Astrocyte (in vitro differentiated cells and primary cell): ENCODE data around the gene DXO. TPM values are rescaled to one million over a fixed set of nuclear protein-coding genes. Genes with fewer than 3 reads are reported as not detected.
"Not testable (repeated sequence)": the region's sequence is repeated elsewhere in the genome, so short reads cannot be mapped to it uniquely, and the experiment has no call there.

Source experiments
- DNase-seq: peaks from one replicate; pipeline ENCODE4 v3.0.0-alpha.2; 2010; ENCODE audit warnings: low read depth
- FAIRE-seq: peaks from 2 replicates; lab custom pipeline; 2011; peaks lifted over from hg19 to GRCh38; lab: Jason Lieb, UNC
- H2AFZ ChIP-seq: 2 replicates; pipeline ENCODE4 v1.6.0; 2012; ENCODE audit warnings: low read depth, low read length, inconsistent platforms
- H3K27ac ChIP-seq: 2 replicates; pipeline ENCODE4 v1.5.1; 2011; ENCODE audit warnings: low read depth, low read length, inconsistent platforms
- H3K27me3 ChIP-seq: 2 replicates; pipeline ENCODE4 v1.6.0; 2011; ENCODE audit warnings: low read length, inconsistent platforms; ENCODE audit not compliant: insufficient read depth
- H3K36me3 ChIP-seq: 2 replicates; pipeline ENCODE4 v1.5.1; 2011; ENCODE audit warnings: low read length, inconsistent platforms; ENCODE audit not compliant: insufficient read depth
- H3K4me1 ChIP-seq: 2 replicates; pipeline ENCODE4 v1.5.1; 2011; ENCODE audit warnings: low read length, inconsistent platforms; ENCODE audit not compliant: insufficient read depth
- H3K4me2 ChIP-seq: 2 replicates; pipeline ENCODE4 v1.6.0; 2012; ENCODE audit warnings: low read length, inconsistent platforms
- H3K4me3 ChIP-seq: 2 replicates; pipeline ENCODE4 v1.5.1; 2011; ENCODE audit warnings: low read depth, mild to moderate bottlenecking, low read length, inconsistent platforms; ENCODE audit not compliant: insufficient read depth
- H3K79me2 ChIP-seq: 2 replicates; pipeline ENCODE4 v1.6.0; 2012; ENCODE audit warnings: mild to moderate bottlenecking, low read length, inconsistent platforms; ENCODE audit not compliant: insufficient read depth
- H3K9ac ChIP-seq: 2 replicates; pipeline ENCODE4 v1.6.0; 2012; ENCODE audit warnings: mild to moderate bottlenecking, low read length, inconsistent platforms
- H3K9me3 ChIP-seq: 2 replicates; pipeline ENCODE4 v1.5.1; 2012; ENCODE audit warnings: low read depth, mild to moderate bottlenecking, low read length, inconsistent platforms; ENCODE audit not compliant: insufficient read depth
- H4K20me1 ChIP-seq: 2 replicates; pipeline ENCODE4 v1.6.0; 2012; ENCODE audit warnings: low read length, inconsistent platforms; ENCODE audit not compliant: insufficient read depth
- H3K27ac Mint-ChIP-seq: one replicate; pipeline ENCODE4 v1.8.0; 2021; ENCODE audit warnings: mild to moderate bottlenecking, mixed read lengths; ENCODE audit not compliant: unreplicated experiment
- H3K27me3 Mint-ChIP-seq: one replicate; pipeline ENCODE4 v1.8.0; 2021; ENCODE audit warnings: low read depth, mixed read lengths; ENCODE audit not compliant: unreplicated experiment
- H3K36me3 Mint-ChIP-seq: one replicate; pipeline ENCODE4 v1.8.0; 2021; ENCODE audit warnings: low read depth, mixed read lengths; ENCODE audit not compliant: unreplicated experiment
- H3K4me1 Mint-ChIP-seq: one replicate; pipeline ENCODE4 v1.8.0; 2021; ENCODE audit warnings: low read depth, mixed read lengths; ENCODE audit not compliant: unreplicated experiment
- H3K4me3 Mint-ChIP-seq: one replicate; pipeline ENCODE4 v1.8.0; 2021; ENCODE audit warnings: mild to moderate bottlenecking, moderate library complexity, mixed read lengths; ENCODE audit not compliant: unreplicated experiment
- H3K9me3 Mint-ChIP-seq: one replicate; pipeline ENCODE4 v1.8.0; 2021; ENCODE audit warnings: mild to moderate bottlenecking, mixed read lengths; ENCODE audit not compliant: unreplicated experiment
- total RNA-seq: library from RNA; stranded (reverse); gene quantifications from 2 replicates; pipeline ENCODE4 v1.2.1, GENCODE V29; 2021

DXO gene
- total RNA-seq, 1 donor from 2014 or later = 12.6 TPM

DNA sequence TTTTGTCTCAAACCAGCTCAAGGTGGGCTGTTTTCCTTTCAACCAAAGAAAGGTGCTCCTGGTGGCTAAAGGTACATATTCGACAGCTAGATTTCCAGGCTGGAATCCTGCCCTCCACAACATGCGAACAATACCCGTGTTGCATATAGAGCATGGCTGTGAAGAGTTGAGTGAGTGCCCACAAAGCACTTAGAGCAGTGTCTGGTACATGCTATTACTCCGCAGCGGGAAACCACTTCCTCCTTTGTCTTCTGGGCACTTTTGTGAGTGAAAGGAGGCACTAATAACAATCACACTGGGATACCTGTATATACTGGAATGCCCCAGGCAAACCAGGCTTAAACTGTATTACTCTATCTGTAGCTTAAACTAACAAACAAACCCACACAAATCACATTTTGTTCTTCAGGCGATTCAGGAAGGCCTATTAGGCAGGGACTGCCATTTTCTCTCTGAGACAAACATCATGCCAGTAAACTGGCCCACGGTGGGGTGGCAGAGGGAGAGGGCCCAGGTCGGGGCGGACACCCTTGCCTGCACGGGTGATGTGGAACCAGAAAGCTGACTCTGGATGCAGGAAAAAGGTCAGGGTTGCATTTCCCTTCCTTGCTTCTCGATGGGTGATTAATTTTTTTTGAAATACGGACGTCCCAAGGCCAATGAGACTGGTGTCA, 33.1 kb upstream of the DXO start:
- not testable (repeated sequence) for H3K27ac ChIP-seq, FAIRE-seq, H3K36me3 Mint-ChIP-seq, H3K4me2 ChIP-seq, H3K27me3 ChIP-seq, H3K4me3 ChIP-seq, H2AFZ ChIP-seq, H3K4me1 Mint-ChIP-seq, H3K9me3 Mint-ChIP-seq, H3K79me2 ChIP-seq, H3K27ac Mint-ChIP-seq, H3K27me3 Mint-ChIP-seq, H3K4me1 ChIP-seq, H3K36me3 ChIP-seq, DNase-seq, H3K9me3 ChIP-seq, H3K4me3 Mint-ChIP-seq, H4K20me1 ChIP-seq, H3K9ac ChIP-seq

- H3K36me3 Mint-ChIP-seq = not testable (repeated sequence)
Observed at GRCh38 chr6:32004393-32004792, 32.5 kb upstream of the DXO start.

GRCh38 chr6:32003301-32003700, 31.4 kb upstream of the DXO start:
- H3K36me3 ChIP-seq, H3K27ac Mint-ChIP-seq: not testable (repeated sequence)

More at GRCh38 chr6:32004393-32004792, 32.5 kb upstream of the DXO start:
- H3K36me3 ChIP-seq, H3K4me1 ChIP-seq, H3K4me3 Mint-ChIP-seq, H4K20me1 ChIP-seq, H3K4me1 Mint-ChIP-seq, H3K4me2 ChIP-seq, H3K27me3 ChIP-seq, DNase-seq, FAIRE-seq, H3K27me3 Mint-ChIP-seq, H3K79me2 ChIP-seq, H3K27ac Mint-ChIP-seq, H3K9ac ChIP-seq, H3K4me3 ChIP-seq, H3K27ac ChIP-seq, H2AFZ ChIP-seq, H3K9me3 Mint-ChIP-seq, H3K9me3 ChIP-seq: not testable (repeated sequence)

DNA sequence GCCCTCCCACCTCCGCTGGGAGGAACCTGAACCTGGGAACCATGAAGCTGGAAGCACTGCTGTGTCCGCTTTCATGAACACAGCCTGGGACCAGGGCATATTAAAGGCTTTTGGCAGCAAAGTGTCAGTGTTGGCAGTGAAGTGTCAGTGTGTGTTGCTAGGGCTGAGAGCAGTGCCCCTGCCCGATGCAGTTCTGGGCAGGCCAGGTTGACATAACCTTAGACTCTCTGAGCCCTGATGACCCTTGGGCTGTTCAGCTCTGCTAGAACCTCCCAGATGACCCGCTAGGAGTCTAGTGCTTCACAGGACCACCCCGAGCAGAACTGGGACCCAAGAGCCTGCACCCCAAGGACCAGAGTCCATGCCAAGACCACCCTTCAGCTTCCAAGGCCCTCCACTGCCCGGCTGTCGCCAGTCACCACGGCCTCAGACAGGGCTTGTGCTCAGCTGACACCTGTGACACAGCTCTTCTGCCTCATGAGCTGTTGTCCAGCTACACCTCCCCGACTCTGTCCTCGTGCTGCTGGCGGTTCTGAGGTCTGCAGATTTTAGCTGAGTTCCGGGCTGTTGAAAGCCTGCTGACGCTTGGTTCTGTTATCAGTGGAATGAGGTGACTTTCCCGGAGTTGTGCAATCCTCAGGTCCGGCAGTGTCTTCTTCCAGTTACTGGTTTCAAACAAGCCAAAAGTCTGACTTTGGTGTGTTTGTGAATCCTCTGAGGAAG, 30.8 kb upstream of the DXO start:
- H3K27ac ChIP-seq, H3K4me1 ChIP-seq, FAIRE-seq, H3K9me3 Mint-ChIP-seq, H3K36me3 Mint-ChIP-seq, H3K4me2 ChIP-seq, H3K79me2 ChIP-seq, H3K9ac ChIP-seq, H3K4me3 ChIP-seq, H3K4me3 Mint-ChIP-seq, H3K36me3 ChIP-seq, H3K9me3 ChIP-seq, H3K27ac Mint-ChIP-seq, H3K27me3 ChIP-seq, H4K20me1 ChIP-seq, DNase-seq, H2AFZ ChIP-seq, H3K4me1 Mint-ChIP-seq, H3K27me3 Mint-ChIP-seq: not testable (repeated sequence)

More at GRCh38 chr6:32003301-32003700, 31.4 kb upstream of the DXO start:
- not testable (repeated sequence) for H4K20me1 ChIP-seq, H3K4me3 Mint-ChIP-seq, H3K9me3 ChIP-seq, H3K27me3 Mint-ChIP-seq, H3K79me2 ChIP-seq, H3K4me2 ChIP-seq, H3K4me1 ChIP-seq, H3K27ac ChIP-seq, FAIRE-seq, H2AFZ ChIP-seq, DNase-seq, H3K9ac ChIP-seq, H3K36me3 Mint-ChIP-seq, H3K4me1 Mint-ChIP-seq, H3K4me3 ChIP-seq, H3K9me3 Mint-ChIP-seq, H3K27me3 ChIP-seq

- not testable (repeated sequence) for H3K36me3 Mint-ChIP-seq, H3K4me1 ChIP-seq, H3K27ac ChIP-seq, H3K79me2 ChIP-seq, FAIRE-seq, H3K4me1 Mint-ChIP-seq, H3K4me3 Mint-ChIP-seq, H3K9me3 Mint-ChIP-seq, H4K20me1 ChIP-seq, H3K4me2 ChIP-seq, DNase-seq, H3K4me3 ChIP-seq, H3K9ac ChIP-seq, H2AFZ ChIP-seq, H3K36me3 ChIP-seq, H3K27ac Mint-ChIP-seq, H3K27me3 Mint-ChIP-seq, H3K9me3 ChIP-seq, H3K27me3 ChIP-seq
Observed at GRCh38 chr6:31996385-31996784, 24.4 kb upstream of the DXO start.

- DNase-seq, H3K4me1 Mint-ChIP-seq, H3K4me3 ChIP-seq, H3K27me3 ChIP-seq, H3K4me1 ChIP-seq, H3K36me3 ChIP-seq, H3K4me2 ChIP-seq, H3K9me3 Mint-ChIP-seq, H3K4me3 Mint-ChIP-seq, H3K9me3 ChIP-seq, H4K20me1 ChIP-seq, H3K27ac ChIP-seq, H3K9ac ChIP-seq, H3K36me3 Mint-ChIP-seq, H3K27ac Mint-ChIP-seq, H3K27me3 Mint-ChIP-seq, FAIRE-seq, H2AFZ ChIP-seq, H3K79me2 ChIP-seq: not testable (repeated sequence)
Observed at GRCh38 chr6:31994421-31994820, 22.5 kb upstream of the DXO start.
